Measurements from ENCODE around the gene LEPROT. TPM values are rescaled to one million over a fixed set of nuclear protein-coding genes. Genes with fewer than 3 reads are reported as not detected.

Gene LEPROT
- total RNA-seq, 1 donor from 2014 or later, result 47.3 TPM

DNA sequence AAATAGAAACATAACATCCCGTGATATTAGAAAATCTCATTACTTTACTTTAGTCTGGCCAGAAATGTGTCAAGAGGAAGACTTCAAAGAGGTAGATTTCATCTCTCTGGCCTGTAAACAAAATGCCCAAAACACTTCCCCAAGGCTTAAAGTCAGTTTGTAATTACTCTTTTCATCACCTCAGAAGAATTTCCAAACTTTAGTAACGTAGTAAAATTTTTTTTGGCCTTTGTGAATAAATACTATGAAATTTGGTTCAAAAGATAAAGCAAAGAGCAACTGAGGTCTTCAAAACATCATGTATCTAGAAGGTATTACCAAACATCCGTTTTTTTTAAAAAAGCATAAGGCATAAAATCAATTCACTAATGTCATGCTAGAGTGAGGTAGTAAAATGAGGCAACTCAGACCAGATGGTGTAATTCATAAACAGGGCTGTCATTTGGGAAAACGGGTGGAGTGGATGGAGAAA is 51.4 kb downstream of the LEPROT start:
- DNase-seq (ENCODE audit: low read depth), result no peak
- TF ChIP-seq, protein P1, sequence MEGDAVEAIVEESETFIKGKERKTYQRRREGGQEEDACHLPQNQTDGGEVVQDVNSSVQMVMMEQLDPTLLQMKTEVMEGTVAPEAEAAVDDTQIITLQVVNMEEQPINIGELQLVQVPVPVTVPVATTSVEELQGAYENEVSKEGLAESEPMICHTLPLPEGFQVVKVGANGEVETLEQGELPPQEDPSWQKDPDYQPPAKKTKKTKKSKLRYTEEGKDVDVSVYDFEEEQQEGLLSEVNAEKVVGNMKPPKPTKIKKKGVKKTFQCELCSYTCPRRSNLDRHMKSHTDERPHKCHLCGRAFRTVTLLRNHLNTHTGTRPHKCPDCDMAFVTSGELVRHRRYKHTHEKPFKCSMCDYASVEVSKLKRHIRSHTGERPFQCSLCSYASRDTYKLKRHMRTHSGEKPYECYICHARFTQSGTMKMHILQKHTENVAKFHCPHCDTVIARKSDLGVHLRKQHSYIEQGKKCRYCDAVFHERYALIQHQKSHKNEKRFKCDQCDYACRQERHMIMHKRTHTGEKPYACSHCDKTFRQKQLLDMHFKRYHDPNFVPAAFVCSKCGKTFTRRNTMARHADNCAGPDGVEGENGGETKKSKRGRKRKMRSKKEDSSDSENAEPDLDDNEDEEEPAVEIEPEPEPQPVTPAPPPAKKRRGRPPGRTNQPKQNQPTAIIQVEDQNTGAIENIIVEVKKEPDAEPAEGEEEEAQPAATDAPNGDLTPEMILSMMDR (conservative IDR thresholded peaks at IDR 0.05; ENCODE audit: low read depth, low read length), result no peak
- no peak overlapping the region for H3K4me3 ChIP-seq (ENCODE audit: low read depth, low read length)

DNA sequence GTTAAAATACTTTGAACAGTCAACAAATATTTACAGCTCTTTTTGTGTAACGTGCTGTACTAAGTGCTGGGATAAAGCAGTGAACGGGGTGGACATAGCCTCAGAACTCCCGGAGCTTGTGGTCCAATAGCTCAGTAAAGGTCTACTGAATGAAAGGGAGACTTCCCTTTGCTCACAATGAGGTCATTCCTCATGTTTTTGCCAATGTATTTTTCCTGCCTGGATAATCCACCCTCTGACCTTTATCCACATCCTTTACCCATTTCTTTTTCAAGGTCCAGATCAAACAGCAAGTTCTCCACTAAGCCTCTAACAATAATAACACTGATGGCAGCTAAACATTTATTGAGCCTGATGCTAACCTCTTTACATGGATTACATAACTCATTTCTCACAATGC is 55.9 kb downstream of the LEPROT start:
- H3K4me3 ChIP-seq (ENCODE audit: low read depth, low read length), result no peak overlapping the region
- DNase-seq (ENCODE audit: low read depth), result no peak
- TF ChIP-seq, protein P1 (conservative IDR thresholded peaks at IDR 0.05; ENCODE audit: low read depth, low read length), result no peak

DNA sequence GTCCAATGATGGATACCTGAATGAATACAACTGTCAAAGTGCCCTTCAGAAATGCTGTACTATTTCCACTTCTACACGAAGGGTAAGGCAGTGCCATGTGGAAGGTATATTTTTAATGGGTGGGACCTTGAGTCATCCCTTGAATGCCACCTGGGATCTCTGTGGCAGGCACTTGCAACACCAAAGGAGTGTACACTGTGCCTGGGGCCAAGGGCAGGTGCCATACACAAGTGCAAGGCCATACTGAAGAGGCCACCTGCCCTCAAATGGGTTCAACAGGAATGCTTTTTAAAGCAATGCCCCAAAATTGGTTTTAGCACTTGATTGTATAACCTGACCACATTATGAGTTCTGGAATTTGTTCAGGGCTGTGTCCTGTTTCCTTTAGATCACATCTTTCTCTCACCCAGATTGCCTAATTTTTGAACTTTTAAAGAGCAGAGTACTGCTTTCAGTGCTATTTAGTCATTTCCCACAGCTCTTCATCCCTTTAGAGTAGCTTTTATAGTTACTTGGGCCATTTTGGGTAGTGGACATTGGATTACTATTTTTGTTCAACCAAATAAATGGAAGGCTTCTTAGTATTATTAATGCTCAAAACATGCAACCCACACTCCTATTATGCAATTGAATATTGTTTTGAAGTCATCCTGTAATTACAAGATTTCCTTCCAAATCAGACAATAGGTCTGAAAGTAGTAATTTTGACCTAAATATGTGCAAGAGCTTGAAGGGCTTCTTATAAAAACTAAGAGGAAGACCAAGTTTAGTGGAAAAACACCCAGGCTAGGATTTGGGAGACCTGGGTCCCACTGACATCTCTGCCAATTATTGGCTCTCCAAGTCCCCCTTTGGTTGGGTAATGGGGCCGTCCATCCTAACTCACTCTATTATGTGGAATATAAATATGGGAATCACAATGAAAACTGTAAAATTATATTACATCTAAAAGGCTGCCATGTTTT is 57.2 kb downstream of the LEPROT start:
- no peak for DNase-seq (ENCODE audit: low read depth)
- H3K4me3 ChIP-seq (ENCODE audit: low read depth, low read length), result no peak overlapping the region
- TF ChIP-seq, protein P1 (conservative IDR thresholded peaks at IDR 0.05; ENCODE audit: low read depth, low read length), result no peak

GRCh38 chr1:65478379-65479026 is 58.0 kb downstream of the LEPROT start:
- TF ChIP-seq, protein P1 (conservative IDR thresholded peaks at IDR 0.05; ENCODE audit: low read depth, low read length), result no peak
- DNase-seq (ENCODE audit: low read depth), result no peak
- no peak overlapping the region for H3K4me3 ChIP-seq (ENCODE audit: low read depth, low read length)

DNA sequence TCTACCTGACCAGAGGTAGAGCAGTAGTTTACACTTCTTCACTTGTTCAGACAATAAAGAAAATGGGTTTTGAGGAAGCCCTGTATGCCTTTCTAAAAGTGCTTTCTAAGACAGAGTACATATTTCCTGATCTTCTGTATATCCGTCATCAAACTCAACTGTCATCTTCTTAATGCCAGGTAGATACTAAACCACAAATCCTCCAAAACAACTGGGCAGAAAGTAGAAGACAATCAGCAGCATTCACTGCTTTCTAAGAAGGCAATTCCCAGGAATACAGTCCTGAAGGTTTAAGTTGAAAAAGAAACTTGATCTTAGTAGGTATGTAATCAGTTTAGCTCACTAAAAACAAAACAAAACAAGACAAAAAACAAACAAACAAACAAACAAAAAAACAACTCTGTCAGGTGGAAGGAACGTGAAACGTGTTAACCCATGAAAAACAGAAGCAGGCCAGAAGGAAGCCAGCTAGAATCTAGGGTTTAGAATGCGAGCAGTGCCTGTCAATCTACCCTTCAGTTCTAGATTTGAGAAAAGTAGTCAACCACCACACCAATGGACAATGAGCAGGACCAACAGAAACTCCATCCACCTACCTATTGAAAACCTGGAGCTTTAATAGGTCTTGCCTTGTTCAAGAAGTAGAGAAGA is 59.2 kb downstream of the LEPROT start:
- DNase-seq (ENCODE audit: low read depth), result no peak
- no peak overlapping the region for H3K4me3 ChIP-seq (ENCODE audit: low read depth, low read length)
- TF ChIP-seq, protein P1 (conservative IDR thresholded peaks at IDR 0.05; ENCODE audit: low read depth, low read length), result no peak

- H3K4me3 ChIP-seq (ENCODE audit: low read depth, low read length), result no peak overlapping the region
- TF ChIP-seq, protein P1 (conservative IDR thresholded peaks at IDR 0.05; ENCODE audit: low read depth, low read length), result no peak
- DNase-seq (ENCODE audit: low read depth), result no peak
These were observed 60.4 kb downstream of the LEPROT start for GRCh38 chr1:65480684-65481405.

All from epithelial cell of proximal tubule (primary cell).